HG03066 (cell line): ENCODE results near the gene SYT13.
"Not testable (repeated sequence)": the region's sequence is repeated elsewhere in the genome, so short reads cannot be mapped to it uniquely, and the experiment has no call there.

Experiments used
- ATAC-seq: cut with Tn5 transposase; IDR thresholded peaks from one replicate; pipeline ENCODE4 v1.9.1; 2021; ENCODE audit warnings: low read depth; ENCODE audit not compliant: unreplicated experiment

The SYT13 gene

GRCh38 chr11:45250035-45250718, 36.0 kb downstream of the SYT13 start:
- ATAC-seq, result no peak

DNA sequence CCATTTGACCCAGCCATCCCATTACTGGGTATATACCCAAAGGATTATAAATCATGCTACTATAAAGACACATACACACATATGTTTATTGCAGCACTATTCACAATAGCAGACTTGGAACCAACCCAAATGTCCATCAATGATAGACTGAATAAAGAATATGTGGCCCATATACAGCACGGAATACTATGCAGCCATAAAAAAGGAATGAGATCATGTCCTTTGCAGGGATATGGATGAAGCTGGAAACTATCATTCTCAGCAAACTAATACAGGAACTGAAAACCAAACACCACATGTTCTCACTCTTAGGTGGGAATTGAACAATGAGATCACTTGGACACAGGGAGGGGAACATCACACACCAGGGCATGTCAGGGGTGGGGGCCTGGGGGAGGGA, 36.8 kb downstream of the SYT13 start:
- not testable (repeated sequence) for ATAC-seq

DNA sequence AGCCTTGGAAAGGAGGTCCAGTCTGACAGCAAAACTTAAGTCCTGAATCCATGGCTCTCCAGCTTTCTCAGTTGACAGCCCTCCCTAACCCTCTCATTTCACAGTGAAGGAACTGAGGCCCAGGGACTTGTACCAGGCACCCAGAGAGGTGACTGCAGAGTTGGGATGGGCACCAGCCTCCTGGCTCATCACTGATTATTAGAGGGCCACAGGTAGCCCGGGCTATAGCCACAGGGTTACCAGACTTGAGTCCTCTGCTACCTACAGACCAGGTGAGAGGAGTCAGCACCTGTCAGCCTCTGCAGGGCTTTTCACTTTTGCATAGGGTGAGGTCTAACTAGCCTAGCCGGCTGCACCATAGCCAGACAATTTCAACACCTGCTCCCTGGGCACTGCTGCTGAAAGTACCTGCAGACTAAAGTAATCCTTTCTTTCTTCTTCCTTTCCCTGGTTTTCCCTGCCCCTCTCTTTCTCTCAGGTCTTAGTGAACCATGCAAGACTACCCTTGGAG, 37.6 kb downstream of the SYT13 start:
- no peak for ATAC-seq

DNA sequence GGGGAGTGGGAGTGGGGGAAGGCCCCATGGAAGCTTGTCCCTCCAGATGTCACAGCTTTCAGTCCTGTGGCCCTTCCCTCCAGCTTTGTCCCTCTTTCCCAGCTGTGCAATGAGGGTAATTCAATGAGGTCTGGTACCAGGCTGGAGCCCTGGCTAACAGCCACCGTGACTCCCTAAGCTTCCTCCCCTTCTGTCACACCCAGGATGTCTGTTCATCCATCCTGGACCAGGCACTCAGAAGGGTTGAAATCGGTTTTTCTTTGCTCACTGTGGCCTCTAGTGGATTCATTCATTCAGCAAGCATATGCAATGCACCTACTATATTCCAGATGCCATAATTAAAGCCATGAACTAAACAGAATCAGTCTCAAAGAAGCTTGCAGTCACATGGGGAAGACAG, 38.7 kb downstream of the SYT13 start:
- ATAC-seq, result no peak

DNA sequence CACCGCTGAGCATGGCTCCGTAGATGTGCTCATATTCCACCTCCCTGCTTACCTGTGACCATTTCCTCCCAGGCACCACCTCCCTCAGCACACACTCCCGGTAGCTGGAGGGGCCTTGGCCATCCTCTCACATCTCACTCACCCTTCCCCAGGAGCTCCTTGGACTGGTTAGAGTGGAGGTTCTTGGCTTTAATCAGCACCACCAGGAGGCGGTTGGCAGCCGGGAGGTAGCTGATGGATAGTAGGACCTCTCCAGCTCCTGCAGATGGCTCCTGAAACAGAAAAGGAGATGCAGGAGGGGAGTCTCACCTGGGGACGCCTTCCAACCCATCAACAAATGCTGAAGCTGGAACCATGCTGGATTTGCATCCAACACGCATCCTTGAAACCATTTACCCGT, 39.9 kb downstream of the SYT13 start:
- ATAC-seq, result no peak

- no peak for ATAC-seq
Measured at GRCh38 chr11:45245218-45246045, 40.7 kb downstream of the SYT13 start.

- no peak for ATAC-seq
Measured at GRCh38 chr11:45243967-45244366, 42.2 kb downstream of the SYT13 start.

GRCh38 chr11:45239733-45240132, 46.4 kb downstream of the SYT13 start:
- ATAC-seq, result no peak

- ATAC-seq, result no peak
Measured at GRCh38 chr11:45238724-45239123, 47.4 kb downstream of the SYT13 start.

GRCh38 chr11:45237711-45238315, 48.3 kb downstream of the SYT13 start:
- no peak for ATAC-seq

DNA sequence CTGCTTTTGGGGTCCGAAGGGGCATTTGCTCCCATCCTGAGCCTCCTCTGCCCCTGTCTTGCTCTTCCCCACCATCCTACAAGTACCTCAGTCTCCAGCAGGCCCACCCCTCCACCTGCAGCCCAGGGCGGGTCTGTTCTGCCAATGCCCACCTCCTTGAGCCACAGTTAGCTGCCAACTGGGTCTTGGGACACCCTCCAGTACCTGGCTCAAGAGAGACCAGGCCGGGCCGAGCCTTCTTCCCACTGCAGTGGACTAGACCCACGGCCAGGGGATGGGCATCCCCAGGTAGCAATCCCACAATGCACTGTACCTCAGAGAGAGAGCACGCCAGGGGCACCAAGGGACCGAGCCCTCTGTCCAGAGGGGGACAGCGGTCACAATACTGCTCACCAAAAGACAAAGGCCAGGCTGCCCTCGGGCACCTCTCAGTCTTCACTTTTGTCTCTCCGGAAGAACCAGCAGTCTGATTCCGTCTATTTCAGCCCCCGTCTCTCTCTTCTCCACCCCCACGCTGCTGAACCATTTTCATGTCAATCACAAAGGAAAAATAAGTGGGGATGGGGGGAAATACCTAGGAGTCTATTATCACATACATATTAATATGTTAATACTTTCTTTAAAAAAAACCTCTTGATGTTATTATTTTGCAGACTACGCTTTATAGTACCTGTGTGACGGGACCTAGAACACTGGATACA, 51.7 kb downstream of the SYT13 start:
- no peak for ATAC-seq

GRCh38 chr11:45233804-45234170, 52.4 kb downstream of the SYT13 start:
- no peak for ATAC-seq

- no peak for ATAC-seq
Measured at GRCh38 chr11:45233121-45233803, 52.9 kb downstream of the SYT13 start.

GRCh38 chr11:45232341-45233080, 53.6 kb downstream of the SYT13 start:
- no peak for ATAC-seq

GRCh38 chr11:45229401-45230020, 56.6 kb downstream of the SYT13 start:
- no peak for ATAC-seq

- ATAC-seq, result no peak
Measured at GRCh38 chr11:45227836-45228235, 58.3 kb downstream of the SYT13 start.

DNA sequence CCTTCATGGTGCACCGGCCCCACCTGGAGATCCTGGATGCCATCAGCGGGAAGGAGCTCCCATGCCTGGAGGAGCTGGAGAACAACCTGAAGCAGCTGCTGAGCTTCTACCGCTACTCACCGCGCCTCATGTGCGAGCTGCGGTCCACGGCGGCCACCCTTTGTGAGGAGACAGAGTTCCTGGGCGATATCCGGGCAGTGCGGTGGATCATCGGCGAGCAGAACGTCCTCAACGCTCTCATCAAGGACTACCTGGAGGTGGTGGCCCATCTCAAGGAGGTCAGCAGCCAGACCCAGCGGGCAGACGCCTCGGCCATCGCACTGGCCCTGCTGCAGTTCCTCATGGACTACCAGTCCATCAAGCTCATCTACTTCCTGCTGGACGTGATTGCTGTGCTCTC, 59.2 kb downstream of the SYT13 start:
- no peak for ATAC-seq

DNA sequence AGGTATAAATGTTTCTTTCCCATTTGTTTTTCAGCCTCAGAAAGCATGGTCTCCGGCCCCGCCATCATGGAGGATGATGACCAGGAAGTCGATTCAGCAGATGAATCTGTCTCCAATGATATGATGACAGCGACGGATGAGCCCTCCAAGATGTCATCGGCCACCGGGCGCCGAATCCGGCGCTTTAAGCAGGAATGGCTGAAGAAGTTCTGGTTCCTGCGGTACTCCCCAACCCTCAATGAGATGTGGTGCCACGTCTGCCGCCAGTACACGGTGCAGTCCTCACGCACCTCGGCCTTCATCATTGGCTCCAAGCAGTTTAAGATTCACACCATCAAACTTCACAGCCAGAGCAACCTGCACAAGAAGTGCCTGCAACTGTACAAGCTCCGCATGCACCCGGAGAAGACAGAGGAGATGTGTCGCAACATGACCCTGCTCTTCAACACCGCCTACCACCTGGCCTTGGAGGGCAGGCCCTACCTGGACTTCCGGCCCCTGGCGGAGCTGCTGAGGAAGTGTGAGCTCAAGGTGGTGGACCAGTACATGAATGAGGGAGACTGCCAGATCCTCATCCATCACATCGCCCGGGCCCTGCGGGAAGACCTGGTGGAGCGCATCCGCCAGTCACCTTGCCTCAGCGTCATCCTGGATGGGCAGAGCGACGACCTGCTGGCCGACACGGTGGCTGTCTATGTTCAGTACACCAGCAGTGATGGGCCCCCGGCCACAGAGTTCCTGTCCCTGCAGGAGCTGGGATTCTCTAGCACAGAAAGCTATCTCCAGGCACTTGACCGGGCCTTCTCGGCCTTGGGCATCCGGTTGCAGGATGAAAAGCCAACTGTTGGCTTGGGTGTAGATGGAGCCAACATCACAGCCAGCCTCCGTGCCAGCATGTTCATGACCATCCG, 59.9 kb downstream of the SYT13 start:
- ATAC-seq, result no peak
